Hippocampal formation (tissue), 2 donors: ENCODE results near the gene ZHX3.

ENCODE experiments used
- DNase-seq, 2 donors: peaks; one replicate each; lab custom pipeline; 2025; lab: John Stamatoyannopoulos, UW

Gene ZHX3

GRCh38 chr20:41223112-41223511 is 94.4 kb downstream of the ZHX3 start:
- no peak for DNase-seq

GRCh38 chr20:41222703-41223102 is 94.8 kb downstream of the ZHX3 start:
- DNase-seq, result peak in 1 of 2 donors; percentile 69

- DNase-seq, result peak; percentile 44 to 95
Measured at GRCh38 chr20:41222296-41222695, 95.2 kb downstream of the ZHX3 start.

GRCh38 chr20:41221614-41222218 is 95.8 kb downstream of the ZHX3 start:
- DNase-seq, result peak; percentile 37 to 67

GRCh38 chr20:41219824-41220223 is 97.7 kb downstream of the ZHX3 start:
- DNase-seq, result no peak

GRCh38 chr20:41218466-41218865 is 99.1 kb downstream of the ZHX3 start:
- DNase-seq, result no peak

GRCh38 chr20:41217422-41217821 is 100.1 kb downstream of the ZHX3 start:
- no peak for DNase-seq

- no peak for DNase-seq
Measured at GRCh38 chr20:41214666-41215065, 102.9 kb downstream of the ZHX3 start.

GRCh38 chr20:41214202-41214601 is 103.3 kb downstream of the ZHX3 start:
- DNase-seq, result no peak

- DNase-seq, result peak in 1 of 2 donors; percentile 45
Measured at GRCh38 chr20:41213150-41213820, 104.2 kb downstream of the ZHX3 start.

- DNase-seq, result peak; percentile 78 to 95
Measured at GRCh38 chr20:41205313-41205712, 112.2 kb downstream of the ZHX3 start.

GRCh38 chr20:41204304-41205265 is 112.9 kb downstream of the ZHX3 start:
- no peak for DNase-seq

GRCh38 chr20:41203660-41204059 is 113.9 kb downstream of the ZHX3 start:
- no peak for DNase-seq

GRCh38 chr20:41202426-41202825 is 115.1 kb downstream of the ZHX3 start:
- DNase-seq, result no peak

GRCh38 chr20:41201760-41202159 is 115.8 kb downstream of the ZHX3 start:
- DNase-seq, result no peak

- no peak for DNase-seq
Measured at GRCh38 chr20:41200446-41201202, 116.9 kb downstream of the ZHX3 start.

- no peak for DNase-seq
Measured at GRCh38 chr20:41198443-41198842, 119.1 kb downstream of the ZHX3 start.

- DNase-seq, result no peak
Measured at GRCh38 chr20:41196653-41197225, 120.8 kb downstream of the ZHX3 start.

GRCh38 chr20:41192575-41192974 is 125.0 kb downstream of the ZHX3 start:
- no peak for DNase-seq

- no peak for DNase-seq
Measured at GRCh38 chr20:41191562-41192500, 125.7 kb downstream of the ZHX3 start.
